Loucy (cell line): ENCODE measurements around the gene PAPPA2.

Experiments
- H2AFZ ChIP-seq: fragments of 200-600 bp; sonication (generic); 2 replicates; pipeline ENCODE4 v1.6.0; 2016; ENCODE audit warnings: antibody characterized with exemption, mild to moderate bottlenecking, low read length, moderate library complexity
- H3F3A ChIP-seq: fragments of 200-600 bp; 2 replicates; pipeline ENCODE4 v1.6.0; 2016; ENCODE audit warnings: antibody characterized with exemption, low read depth, mild to moderate bottlenecking
- H3K27me3 ChIP-seq: fragments of 200-600 bp; sonication (generic); 2 replicates; pipeline ENCODE4 v1.6.1; 2014; ENCODE audit warnings: low read length, mild to moderate bottlenecking; ENCODE audit not compliant: insufficient read depth, poor library complexity, severe bottlenecking
- H3K36me3 ChIP-seq: fragments of 200-600 bp; sonication (generic); 2 replicates; pipeline ENCODE4 v1.6.1; 2016; ENCODE audit warnings: low read length; ENCODE audit not compliant: insufficient read depth
- H3K4me1 ChIP-seq: fragments of 200-600 bp; sonication (generic); 2 replicates; pipeline ENCODE4 v1.5.1; 2014; ENCODE audit warnings: low read length, mild to moderate bottlenecking; ENCODE audit not compliant: insufficient read depth, poor library complexity, severe bottlenecking
- H3K4me2 ChIP-seq: fragments of 200-600 bp; sonication (generic); 2 replicates; pipeline ENCODE4 v1.6.0; 2014; ENCODE audit warnings: antibody characterized with exemption, low read length, low read depth, mild to moderate bottlenecking; ENCODE audit not compliant: poor library complexity, severe bottlenecking
- H3K4me3 ChIP-seq: fragments of 200-600 bp; sonication (generic); 2 replicates; pipeline ENCODE4 v1.5.1; 2014; ENCODE audit warnings: low read length, mild to moderate bottlenecking, mixed read lengths; ENCODE audit not compliant: poor library complexity, severe bottlenecking
- H3K79me2 ChIP-seq: fragments of 200-600 bp; sonication (generic); 2 replicates; pipeline ENCODE4 v1.6.1; 2014; ENCODE audit warnings: low read length; ENCODE audit not compliant: insufficient read depth
- H3K9ac ChIP-seq: fragments of 200-600 bp; sonication (generic); 2 replicates; pipeline ENCODE4 v1.6.0; 2014; ENCODE audit warnings: mild to moderate bottlenecking, low read depth, low read length, moderate library complexity; ENCODE audit not compliant: poor library complexity, severe bottlenecking
- H3K9me2 ChIP-seq: fragments of 200-600 bp; sonication (generic); replicated peaks from 2 replicates; pipeline ENCODE4 v1.6.1; 2016; ENCODE audit warnings: low read depth, low read length, mixed read lengths
- H3K9me3 ChIP-seq: fragments of 200-600 bp; sonication (generic); 2 replicates; pipeline ENCODE4 v1.6.1; 2014; ENCODE audit warnings: mild to moderate bottlenecking, antibody characterized with exemption, low read length, low read depth; ENCODE audit not compliant: insufficient read depth
- H4K20me1 ChIP-seq: fragments of 200-600 bp; sonication (generic); 2 replicates; pipeline ENCODE4 v1.6.0; 2014; ENCODE audit warnings: antibody characterized with exemption, low read length, mild to moderate bottlenecking; ENCODE audit not compliant: insufficient read depth, poor library complexity, severe bottlenecking
- EZH2phosphoT487 ChIP-seq: fragments of 200-600 bp; IDR thresholded peaks from 2 replicates; pipeline ENCODE4 v1.6.1; 2018; ENCODE audit warnings: antibody characterized with exemption, mild to moderate bottlenecking, moderate library complexity, borderline replicate concordance
- TF ChIP-seq, protein P1 (sequence below): fragments of 200-600 bp; sonication (generic); conservative IDR thresholded peaks from 2 replicates; pipeline ENCODE4 v1.5.1; 2014; ENCODE audit warnings: mild to moderate bottlenecking, antibody characterized with exemption, low read length

The PAPPA2 gene

DNA sequence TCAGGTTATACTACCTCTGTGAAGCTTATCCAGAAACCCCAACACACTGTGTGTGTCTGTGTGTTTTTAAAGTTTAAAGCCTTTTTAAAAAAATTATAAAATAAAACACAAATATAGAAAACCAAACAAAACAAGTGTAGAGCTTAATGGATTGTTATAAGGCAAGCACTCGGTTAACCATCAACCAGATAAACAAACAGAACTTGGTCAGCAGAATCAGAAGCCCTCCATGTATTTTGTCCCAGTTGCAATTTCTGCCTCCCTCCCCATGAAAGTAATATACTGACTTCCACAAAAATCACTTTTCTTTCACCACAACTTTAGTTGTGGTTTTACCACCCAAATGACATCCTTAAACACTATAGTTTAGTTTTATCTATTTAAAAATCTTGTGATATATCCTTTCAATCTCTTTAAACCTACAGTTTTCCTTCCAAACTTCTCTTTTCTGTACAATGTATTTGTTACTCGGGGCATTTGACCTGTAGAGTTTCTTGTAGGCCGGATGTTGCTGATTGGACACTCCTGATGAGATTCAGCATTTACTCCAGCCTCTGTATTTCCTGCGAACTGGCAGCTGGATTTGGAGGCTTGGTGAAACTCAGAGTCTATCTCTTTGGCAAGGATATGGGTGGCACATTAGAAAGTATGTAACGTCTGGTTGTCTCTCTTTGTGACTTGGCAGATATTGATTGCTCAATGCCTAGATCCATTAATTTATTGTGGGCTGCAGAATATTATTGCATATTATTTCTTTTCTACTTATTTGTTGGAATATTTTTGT lies 8.6 kb downstream of the PAPPA2 start:
- TF ChIP-seq, protein P1, sequence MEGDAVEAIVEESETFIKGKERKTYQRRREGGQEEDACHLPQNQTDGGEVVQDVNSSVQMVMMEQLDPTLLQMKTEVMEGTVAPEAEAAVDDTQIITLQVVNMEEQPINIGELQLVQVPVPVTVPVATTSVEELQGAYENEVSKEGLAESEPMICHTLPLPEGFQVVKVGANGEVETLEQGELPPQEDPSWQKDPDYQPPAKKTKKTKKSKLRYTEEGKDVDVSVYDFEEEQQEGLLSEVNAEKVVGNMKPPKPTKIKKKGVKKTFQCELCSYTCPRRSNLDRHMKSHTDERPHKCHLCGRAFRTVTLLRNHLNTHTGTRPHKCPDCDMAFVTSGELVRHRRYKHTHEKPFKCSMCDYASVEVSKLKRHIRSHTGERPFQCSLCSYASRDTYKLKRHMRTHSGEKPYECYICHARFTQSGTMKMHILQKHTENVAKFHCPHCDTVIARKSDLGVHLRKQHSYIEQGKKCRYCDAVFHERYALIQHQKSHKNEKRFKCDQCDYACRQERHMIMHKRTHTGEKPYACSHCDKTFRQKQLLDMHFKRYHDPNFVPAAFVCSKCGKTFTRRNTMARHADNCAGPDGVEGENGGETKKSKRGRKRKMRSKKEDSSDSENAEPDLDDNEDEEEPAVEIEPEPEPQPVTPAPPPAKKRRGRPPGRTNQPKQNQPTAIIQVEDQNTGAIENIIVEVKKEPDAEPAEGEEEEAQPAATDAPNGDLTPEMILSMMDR, result no peak
- TF ChIP-seq EZH2phosphoT487, result no peak
- no peaks in the 10 kb centered on the region for H3K9me3 ChIP-seq
- H3K36me3 ChIP-seq, result no peaks in the 10 kb centered on the region
- H3K9me2 ChIP-seq, result no peaks in the 10 kb centered on the region
- H3K27me3 ChIP-seq, result no peaks in the 10 kb centered on the region
- no peak overlapping the region for H2AFZ ChIP-seq
- H3K79me2 ChIP-seq, result no peaks in the 10 kb centered on the region
- no peaks in the 10 kb centered on the region for H3K4me1 ChIP-seq
- H3K9ac ChIP-seq, result no peak overlapping the region
- no peaks in the 10 kb centered on the region for H3F3A ChIP-seq
- no peaks in the 10 kb centered on the region for H4K20me1 ChIP-seq
- no peak overlapping the region for H3K4me3 ChIP-seq
- H3K4me2 ChIP-seq, result no peak overlapping the region

DNA sequence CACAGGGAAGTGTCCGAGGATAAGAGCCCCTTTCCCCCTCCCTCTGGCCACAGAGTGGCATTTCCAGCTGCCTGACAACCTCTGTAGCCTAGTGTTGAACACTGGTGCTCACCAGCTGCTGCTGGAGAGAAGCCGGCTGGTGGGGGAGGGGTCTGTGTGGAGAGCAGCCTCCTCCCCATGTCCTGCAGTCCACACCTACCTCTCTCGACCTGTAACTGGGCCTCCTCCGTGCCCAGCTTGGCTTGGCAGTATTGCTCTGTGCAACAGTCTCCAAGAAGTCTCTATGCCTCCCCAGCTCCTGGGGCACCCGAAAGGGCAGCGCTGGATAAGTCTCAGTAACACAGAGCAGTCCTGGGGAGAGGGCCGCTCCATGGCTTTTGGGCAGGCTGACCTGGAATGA lies 17.0 kb downstream of the PAPPA2 start:
- Histone ChIP-seq H3K4me3 (no peak overlapping the region), H3K9me2 (no peaks in the 10 kb centered on the region), H3K4me1 (no peaks in the 10 kb centered on the region), H3K79me2 (no peaks in the 10 kb centered on the region), H3K4me2 (no peak overlapping the region), H3K9ac (no peak overlapping the region), H3K27me3 (no peaks in the 10 kb centered on the region), H3K9me3 (no peaks in the 10 kb centered on the region), H3F3A (no peaks in the 10 kb centered on the region), H2AFZ (no peak overlapping the region), H4K20me1 (no peaks in the 10 kb centered on the region), H3K36me3 (no peaks in the 10 kb centered on the region)
- TF ChIP-seq, protein P1, result no peak

DNA sequence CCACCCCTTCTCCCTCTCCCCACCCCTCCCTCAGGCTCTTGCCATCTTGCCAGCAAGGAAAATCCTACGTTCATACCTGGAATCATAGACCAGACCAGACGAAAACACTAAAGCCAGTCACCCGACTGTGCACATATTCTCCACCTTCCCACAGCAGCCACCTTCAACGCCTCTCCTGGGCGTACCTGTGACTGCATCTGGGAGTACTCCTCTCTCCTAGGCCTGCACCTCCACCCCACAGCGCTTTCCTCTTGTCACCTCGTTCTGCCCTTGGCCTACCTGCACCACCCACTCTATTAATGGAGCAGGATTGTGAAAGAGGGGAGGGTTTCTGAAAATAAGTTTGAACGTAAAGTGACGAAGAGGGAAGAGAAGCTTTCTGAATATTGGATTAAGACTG lies 17.8 kb downstream of the PAPPA2 start:
- Histone ChIP-seq H3K9me2 (no peaks in the 10 kb centered on the region), H3F3A (no peaks in the 10 kb centered on the region), H3K4me2 (no peak overlapping the region), H3K36me3 (no peaks in the 10 kb centered on the region), H3K4me3 (no peak overlapping the region), H3K9me3 (no peaks in the 10 kb centered on the region), H3K27me3 (no peaks in the 10 kb centered on the region), H3K9ac (no peak overlapping the region), H3K79me2 (no peaks in the 10 kb centered on the region), H2AFZ (no peak overlapping the region), H3K4me1 (no peaks in the 10 kb centered on the region), H4K20me1 (no peaks in the 10 kb centered on the region)
- TF ChIP-seq, protein P1, result no peak
- no peak for TF ChIP-seq EZH2phosphoT487
